Hematopoietic multipotent progenitor cell treated with erythropoietin and hydrocortisone succinate and interleukin-3 and kit ligand, for 4 days (in vitro differentiated cells): Measurements from ENCODE around the gene SETD9.

ENCODE experiments used
- DNase-seq: peaks from one replicate; pipeline ENCODE4 v3.0.0-alpha.2; 2015

SETD9 gene

GRCh38 chr5:56938858-56939257, 29.5 kb downstream of the SETD9 start:
- DNase-seq: no peak

- peak; percentile 56 for DNase-seq
These were observed 32.6 kb downstream of the SETD9 start for GRCh38 chr5:56941981-56942380.

DNA sequence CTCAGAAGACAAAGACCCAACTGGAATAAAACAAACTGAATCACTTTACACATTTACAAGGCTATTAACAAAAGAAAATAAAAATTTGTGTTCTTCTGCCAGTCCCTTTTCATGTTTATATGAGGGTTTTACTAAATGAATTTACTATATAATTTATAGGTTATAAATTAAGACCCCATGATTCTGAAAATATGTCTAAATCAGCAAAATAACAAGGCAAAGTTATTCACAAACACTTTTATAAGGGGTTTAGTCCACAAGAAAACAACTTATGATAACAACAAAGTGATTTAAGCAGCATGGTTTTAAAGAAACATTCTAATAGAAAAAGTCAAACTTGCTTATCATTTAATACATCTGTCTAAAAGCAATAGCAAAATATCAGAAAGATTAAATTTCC, 37.7 kb downstream of the SETD9 start:
- no peak for DNase-seq

DNA sequence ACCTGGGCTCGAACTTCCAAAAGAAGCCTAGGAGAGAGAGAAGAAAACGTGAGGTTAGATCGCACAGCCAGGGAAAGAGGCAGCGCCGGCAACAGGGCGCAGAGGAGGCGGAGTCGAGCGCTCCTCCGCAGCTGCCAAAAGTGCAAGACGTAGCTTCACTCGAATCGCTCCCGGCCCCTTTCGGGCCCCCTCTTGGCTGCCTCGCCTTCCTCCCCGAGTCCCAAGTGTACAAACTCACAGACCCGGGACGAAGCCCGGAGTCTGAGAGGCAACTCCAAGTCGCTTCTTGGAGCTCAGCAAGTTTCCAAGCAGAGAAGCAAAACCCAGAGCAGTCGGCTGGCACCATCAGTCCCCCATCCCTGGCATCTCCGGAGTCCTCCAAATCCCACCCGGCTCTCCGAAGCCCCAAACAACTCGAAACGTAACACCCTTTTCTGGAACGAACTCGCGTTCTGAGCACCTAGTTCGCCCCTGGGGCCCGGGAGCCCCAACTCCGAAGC, 41.3 kb downstream of the SETD9 start:
- peak; percentile 82 for DNase-seq

DNA sequence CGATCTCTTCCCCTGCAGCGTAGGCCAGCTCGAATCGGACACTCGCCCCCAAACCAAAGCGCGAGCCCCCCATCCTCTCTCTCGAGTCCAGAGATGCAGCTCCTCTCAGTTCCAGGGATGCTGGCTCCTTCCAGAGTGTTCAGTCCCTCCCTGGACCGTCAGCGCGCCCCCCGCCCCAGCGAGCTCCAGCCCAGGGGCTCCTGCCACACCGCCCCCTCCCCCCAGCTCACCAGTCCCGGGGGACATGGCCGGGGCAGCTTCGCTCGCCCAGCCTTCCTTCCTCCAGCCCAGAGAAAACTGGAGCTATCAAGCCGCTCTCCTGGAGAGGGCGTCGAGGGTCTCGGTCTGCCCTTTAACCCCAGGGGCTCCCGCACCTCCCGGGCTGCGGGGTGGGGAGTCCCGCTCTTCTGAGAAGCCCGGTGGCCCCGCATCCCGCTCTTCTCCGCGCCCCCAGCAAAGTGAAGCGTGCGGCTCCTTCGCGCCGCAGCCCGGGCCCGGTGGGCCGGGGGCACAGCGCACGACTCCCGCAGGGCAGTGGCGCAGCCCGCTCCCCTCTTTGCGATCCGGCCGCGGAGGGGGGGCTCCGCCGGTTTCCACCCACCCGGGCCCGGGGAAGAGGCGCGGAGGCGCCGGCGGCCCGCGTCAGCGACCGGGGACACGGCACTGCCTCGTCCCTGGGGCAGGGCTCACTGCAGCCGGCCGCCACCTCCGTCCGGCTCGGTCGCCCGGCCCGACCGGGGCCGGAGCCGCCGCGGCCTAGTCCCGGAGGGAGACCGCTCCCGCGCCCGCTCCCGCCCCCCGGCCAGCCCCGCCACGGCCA, 41.9 kb downstream of the SETD9 start:
- DNase-seq: peak; percentile 47

GRCh38 chr5:56951946-56952691, 42.7 kb downstream of the SETD9 start, which contains the start of gene MIER3:
Gene MIER3 (minus strand): TSS chr5:56952123. CDS start chr5:56952102, 21 bp downstream.
- DNase-seq: peak; percentile 91

GRCh38 chr5:56954262-56954661, 44.9 kb downstream of the SETD9 start:
- no peak for DNase-seq

- no peak for DNase-seq
These were observed 49.2 kb downstream of the SETD9 start for GRCh38 chr5:56958595-56958994.

- DNase-seq: no peak
These were observed 49.9 kb downstream of the SETD9 start for GRCh38 chr5:56959326-56959725.

DNA sequence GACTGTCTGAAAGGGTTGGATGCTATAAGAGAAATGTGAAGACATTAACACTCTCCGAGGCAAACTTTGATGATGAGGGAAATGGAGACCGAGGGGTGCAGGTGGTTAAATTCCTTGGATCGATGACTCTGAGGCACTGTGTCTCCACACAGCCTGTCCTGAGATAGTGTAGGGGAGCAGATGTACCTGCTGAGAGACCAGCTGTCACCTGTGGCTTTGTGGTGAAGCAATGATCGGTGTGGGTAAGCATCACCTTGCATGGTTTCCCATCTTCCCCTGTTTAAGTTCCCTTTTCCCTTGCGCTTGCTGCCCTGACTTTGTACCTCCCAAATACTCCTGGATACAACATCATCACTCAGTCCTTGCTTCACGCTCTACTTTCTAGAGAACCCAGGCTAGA, 52.4 kb downstream of the SETD9 start:
- DNase-seq: no peak

- DNase-seq: peak; percentile 28
These were observed 52.9 kb downstream of the SETD9 start for GRCh38 chr5:56962286-56962685.

- peak; percentile 18 for DNase-seq
These were observed 53.9 kb downstream of the SETD9 start for GRCh38 chr5:56963246-56963645.

DNA sequence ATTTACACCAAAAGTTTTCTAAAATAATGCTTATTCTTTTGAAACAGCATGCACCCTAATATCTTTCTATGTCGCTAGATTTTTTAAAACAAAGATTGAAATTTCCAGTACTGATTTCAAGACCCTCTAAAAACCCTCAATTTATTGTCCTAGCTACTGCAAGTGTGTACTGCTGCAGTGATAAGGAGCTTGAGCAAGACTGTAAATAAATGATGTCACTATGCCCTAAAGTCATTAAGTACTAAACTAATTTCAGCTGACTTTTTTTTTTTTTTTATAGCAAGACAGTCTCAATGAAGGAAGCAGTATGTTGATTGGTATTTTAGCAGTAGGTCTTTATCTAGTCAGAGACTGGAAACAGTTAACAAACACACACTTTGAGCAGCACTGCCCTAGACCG, 54.8 kb downstream of the SETD9 start:
- no peak for DNase-seq
